ENCODE results near the gene RPS2.

The RPS2 gene

DNA sequence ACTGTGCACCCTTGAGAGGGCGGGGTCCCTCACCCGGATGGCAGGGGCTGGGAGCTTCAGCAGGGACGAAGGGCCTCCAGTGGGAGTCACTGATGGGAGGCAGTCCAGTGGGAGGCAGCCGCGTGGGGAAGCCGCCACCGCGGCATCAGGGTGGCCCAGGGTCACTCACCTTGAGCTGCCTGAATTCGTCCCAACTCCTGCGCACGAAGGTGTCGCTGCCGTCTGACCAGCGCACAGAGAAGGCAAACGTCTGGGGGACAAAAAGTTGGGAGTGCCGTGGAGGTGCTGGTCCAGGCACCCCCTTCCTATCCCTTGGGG is 16.1 kb upstream of the RPS2 start:
- ATAC-seq (ENCODE audit: insufficient read depth, low read depth) (no peak), DNase-seq (no peak)
- no peak overlapping the region for H3K27ac ChIP-seq (ENCODE audit: low read length)
- H3K27me3 ChIP-seq (ENCODE audit: insufficient read depth, low read length, poor library complexity) = peaks cover 14% of the 10 kb centered on the region
- H3K9me3 ChIP-seq (ENCODE audit: insufficient read depth, low read length, severe bottlenecking) = no peaks in the 10 kb centered on the region
- H3K9ac ChIP-seq (ENCODE audit: low read depth, low read length) = no peak overlapping the region
- H3K79me2 ChIP-seq (ENCODE audit: insufficient read depth, low read length) = peaks cover 18% of the 10 kb centered on the region
- H3K4me2 ChIP-seq (ENCODE audit: insufficient read depth, low read length) = no peak overlapping the region
- H2AFZ ChIP-seq (ENCODE audit: low read depth, low read length) = no peak overlapping the region
- H3K36me3 ChIP-seq (ENCODE audit: insufficient read depth, low read length) = peaks cover 43% of the 10 kb centered on the region
- no peak overlapping the region for H3K4me3 ChIP-seq (ENCODE audit: low read depth in 1 of 2, low read length in 2 of 2)
- peaks cover 24% of the 10 kb centered on the region for H3K4me1 ChIP-seq (ENCODE audit: insufficient read depth, low read length)
- H4K20me1 ChIP-seq (ENCODE audit: insufficient read depth, low read length) = peaks cover 6% of the 10 kb centered on the region; the same call in 1 of the 2 replicates
- TF ChIP-seq, protein P1, sequence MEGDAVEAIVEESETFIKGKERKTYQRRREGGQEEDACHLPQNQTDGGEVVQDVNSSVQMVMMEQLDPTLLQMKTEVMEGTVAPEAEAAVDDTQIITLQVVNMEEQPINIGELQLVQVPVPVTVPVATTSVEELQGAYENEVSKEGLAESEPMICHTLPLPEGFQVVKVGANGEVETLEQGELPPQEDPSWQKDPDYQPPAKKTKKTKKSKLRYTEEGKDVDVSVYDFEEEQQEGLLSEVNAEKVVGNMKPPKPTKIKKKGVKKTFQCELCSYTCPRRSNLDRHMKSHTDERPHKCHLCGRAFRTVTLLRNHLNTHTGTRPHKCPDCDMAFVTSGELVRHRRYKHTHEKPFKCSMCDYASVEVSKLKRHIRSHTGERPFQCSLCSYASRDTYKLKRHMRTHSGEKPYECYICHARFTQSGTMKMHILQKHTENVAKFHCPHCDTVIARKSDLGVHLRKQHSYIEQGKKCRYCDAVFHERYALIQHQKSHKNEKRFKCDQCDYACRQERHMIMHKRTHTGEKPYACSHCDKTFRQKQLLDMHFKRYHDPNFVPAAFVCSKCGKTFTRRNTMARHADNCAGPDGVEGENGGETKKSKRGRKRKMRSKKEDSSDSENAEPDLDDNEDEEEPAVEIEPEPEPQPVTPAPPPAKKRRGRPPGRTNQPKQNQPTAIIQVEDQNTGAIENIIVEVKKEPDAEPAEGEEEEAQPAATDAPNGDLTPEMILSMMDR (IDR thresholded peaks at IDR 0.05; ENCODE audit: borderline replicate concordance, extremely low read depth, low read length, poor library complexity, severe bottlenecking) = no peak
- TF ChIP-seq EZH2 (IDR thresholded peaks at IDR 0.05; ENCODE audit: borderline replicate concordance, low read depth, low read length, severe bottlenecking) = no peak

DNA sequence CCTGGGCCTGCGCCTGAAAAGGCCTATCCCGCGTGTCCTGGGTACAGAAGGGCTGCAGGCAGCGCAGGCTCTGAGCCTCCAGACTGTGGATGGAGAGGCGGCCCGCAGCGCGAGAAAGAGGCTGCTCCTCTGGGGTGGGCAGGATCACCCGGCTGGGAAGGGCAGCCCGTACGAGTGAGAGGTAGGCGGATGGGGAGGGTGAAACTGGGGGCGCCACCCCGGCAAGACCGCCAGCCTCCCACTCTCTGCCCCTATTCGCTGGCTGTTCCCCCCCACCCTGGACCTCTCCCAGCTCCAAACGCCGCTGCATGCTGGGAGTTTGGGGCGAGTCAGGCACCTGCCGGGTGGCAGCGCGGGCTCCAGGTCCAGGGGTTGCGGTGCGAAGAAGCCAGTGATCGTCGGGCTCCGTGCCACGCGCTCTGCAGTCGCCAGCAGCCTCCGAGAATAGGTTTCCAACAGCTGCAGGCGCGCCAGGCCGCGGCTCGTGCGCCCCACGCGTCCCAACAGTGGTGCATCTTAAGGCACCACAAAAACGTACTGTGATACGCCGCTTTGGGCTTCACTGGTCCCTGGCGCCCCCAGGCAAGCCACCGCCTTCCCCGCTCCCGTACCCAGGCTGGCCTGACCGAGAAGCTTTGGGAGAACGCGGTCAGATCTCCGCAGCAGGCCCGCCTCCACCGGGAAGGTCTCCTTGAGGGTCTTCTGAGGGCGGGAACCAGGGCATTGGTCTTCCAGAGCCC is 15.6 kb upstream of the RPS2 start:
- TF ChIP-seq, protein P1 (IDR thresholded peaks at IDR 0.05; ENCODE audit: borderline replicate concordance, extremely low read depth, low read length, poor library complexity, severe bottlenecking) = no peak
- no peak for TF ChIP-seq EZH2 (IDR thresholded peaks at IDR 0.05; ENCODE audit: borderline replicate concordance, low read depth, low read length, severe bottlenecking)
- Histone ChIP-seq H3K4me3 (ENCODE audit: low read depth in 1 of 2, low read length in 2 of 2) (no peak overlapping the region), H2AFZ (ENCODE audit: low read depth, low read length) (no peak overlapping the region), H3K4me2 (ENCODE audit: insufficient read depth, low read length) (no peak overlapping the region), H3K4me1 (ENCODE audit: insufficient read depth, low read length) (peaks cover 20% of the 10 kb centered on the region), H4K20me1 (ENCODE audit: insufficient read depth, low read length) (peaks cover 8% of the 10 kb centered on the region; the same call in 1 of the 2 replicates), H3K9ac (ENCODE audit: low read depth, low read length) (no peak overlapping the region), H3K9me3 (ENCODE audit: insufficient read depth, low read length, severe bottlenecking) (no peaks in the 10 kb centered on the region), H3K79me2 (ENCODE audit: insufficient read depth, low read length) (peaks cover 17% of the 10 kb centered on the region), H3K27ac (ENCODE audit: low read length) (no peak overlapping the region), H3K36me3 (ENCODE audit: insufficient read depth, low read length) (peaks cover 45% of the 10 kb centered on the region), H3K27me3 (ENCODE audit: insufficient read depth, low read length, poor library complexity) (peaks cover 14% of the 10 kb centered on the region)
- no peak for ATAC-seq (ENCODE audit: insufficient read depth, low read depth)
- DNase-seq = no peak

DNA sequence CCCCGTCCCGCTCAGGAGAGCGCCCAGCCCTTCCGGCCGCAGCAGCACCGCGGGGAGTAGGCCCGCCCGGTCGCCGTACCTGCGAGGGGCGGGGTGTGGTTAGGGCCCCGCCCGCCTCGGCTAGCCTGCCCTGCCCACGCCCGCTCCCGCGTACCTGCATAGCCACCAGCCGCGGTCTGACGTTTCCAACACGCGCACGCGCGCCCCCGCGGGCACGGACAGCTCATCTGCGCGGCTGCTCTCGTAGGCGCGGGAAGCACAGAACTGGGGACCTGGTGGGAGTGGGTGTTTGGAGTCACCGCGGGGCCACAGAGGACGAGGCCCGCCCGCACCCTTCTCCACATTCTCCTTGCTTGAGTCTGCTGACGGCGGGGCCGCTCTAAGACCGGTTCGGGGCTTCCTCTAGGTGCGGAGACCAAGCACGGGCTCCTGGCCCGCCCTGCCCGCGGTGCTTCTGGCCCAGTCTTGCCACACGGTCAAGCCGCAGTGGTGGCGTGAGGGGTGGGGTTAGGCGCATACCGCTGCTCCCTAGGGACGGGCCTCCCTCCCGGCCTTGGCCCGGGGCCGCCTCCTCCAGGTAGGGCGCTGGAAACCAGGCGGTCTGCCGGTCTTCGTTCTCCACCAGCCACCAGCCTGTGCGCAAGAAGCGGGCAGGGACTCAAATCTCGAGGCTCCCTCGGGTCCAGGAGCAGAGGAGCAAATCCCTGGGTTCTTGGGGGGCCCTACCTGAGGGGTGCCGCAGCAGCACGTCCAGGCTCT is 14.8 kb upstream of the RPS2 start:
- Histone ChIP-seq H2AFZ (ENCODE audit: low read depth, low read length) (no peak overlapping the region), H3K27ac (ENCODE audit: low read length) (no peak overlapping the region), H3K4me2 (ENCODE audit: insufficient read depth, low read length) (no peak overlapping the region), H3K9me3 (ENCODE audit: insufficient read depth, low read length, severe bottlenecking) (no peaks in the 10 kb centered on the region), H3K36me3 (ENCODE audit: insufficient read depth, low read length) (peaks cover 48% of the 10 kb centered on the region), H3K79me2 (ENCODE audit: insufficient read depth, low read length) (peaks cover 16% of the 10 kb centered on the region), H3K4me1 (ENCODE audit: insufficient read depth, low read length) (peaks cover 13% of the 10 kb centered on the region), H3K4me3 (ENCODE audit: low read depth in 1 of 2, low read length in 2 of 2) (no peak overlapping the region), H3K9ac (ENCODE audit: low read depth, low read length) (no peak overlapping the region), H3K27me3 (ENCODE audit: insufficient read depth, low read length, poor library complexity) (peaks cover 14% of the 10 kb centered on the region), H4K20me1 (ENCODE audit: insufficient read depth, low read length) (peaks cover 15% of the 10 kb centered on the region)
- ATAC-seq (ENCODE audit: insufficient read depth, low read depth) (no peak), DNase-seq (no peak)
- TF ChIP-seq EZH2 (IDR thresholded peaks at IDR 0.05; ENCODE audit: borderline replicate concordance, low read depth, low read length, severe bottlenecking) = no peak
- TF ChIP-seq, protein P1 (IDR thresholded peaks at IDR 0.05; ENCODE audit: borderline replicate concordance, extremely low read depth, low read length, poor library complexity, severe bottlenecking) = no peak
